NB4 (cell line): ENCODE data around the gene SEPTIN2.

Experiments used
- POLR2A ChIP-seq: IDR thresholded peaks from 2 replicates; pipeline ENCODE4 v1.6.1; 2011; ENCODE audit warnings: mild to moderate bottlenecking; ENCODE audit not compliant: insufficient read length; ENCODE audit errors: extremely low read depth
- TF ChIP-seq, protein P1 (sequence below): IDR thresholded peaks from one replicate; pipeline ENCODE4 v1.5.1; 2012; ENCODE audit warnings: low read depth, low read length
- TF ChIP-seq, protein P2 (sequence below): IDR thresholded peaks from 2 replicates; pipeline ENCODE4 v1.6.1; 2011; ENCODE audit warnings: low read depth, low read length

DNA sequence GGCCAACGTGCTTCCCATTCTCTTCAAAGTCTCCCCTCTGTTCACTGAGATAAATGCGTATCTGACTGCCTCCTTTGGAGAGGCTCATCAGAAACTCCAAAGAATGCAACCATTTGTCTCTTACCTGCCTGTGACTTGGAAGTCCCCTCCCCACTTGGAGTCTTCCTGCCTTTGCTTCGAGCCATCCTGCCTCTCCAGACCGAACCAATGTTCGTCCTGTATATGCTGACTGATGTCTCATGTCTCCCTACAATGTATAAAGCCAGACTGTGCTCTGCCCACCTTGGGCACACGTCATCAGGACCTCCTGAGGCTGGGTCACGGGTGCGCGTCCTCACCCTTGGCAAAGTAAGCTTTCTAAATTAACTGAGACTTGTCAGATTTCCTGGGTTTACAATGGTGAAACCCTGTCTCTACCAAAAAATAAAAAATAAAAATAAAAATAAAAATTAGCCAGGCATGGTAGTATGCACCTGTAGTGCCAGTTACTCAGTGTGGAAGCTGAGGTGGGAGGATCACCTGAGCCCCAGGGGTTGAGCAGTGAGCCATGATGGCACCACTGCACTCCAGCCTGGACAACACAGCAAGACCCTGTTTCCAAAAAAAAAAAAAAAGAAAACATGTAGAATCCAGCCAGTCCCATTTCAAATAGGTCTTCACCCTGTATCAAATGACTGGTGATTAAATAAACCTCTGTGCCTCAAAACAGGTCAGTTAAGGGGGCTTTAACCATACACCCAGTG is 29.2 kb upstream of the SEPTIN2 start:
- TF ChIP-seq, protein P1, sequence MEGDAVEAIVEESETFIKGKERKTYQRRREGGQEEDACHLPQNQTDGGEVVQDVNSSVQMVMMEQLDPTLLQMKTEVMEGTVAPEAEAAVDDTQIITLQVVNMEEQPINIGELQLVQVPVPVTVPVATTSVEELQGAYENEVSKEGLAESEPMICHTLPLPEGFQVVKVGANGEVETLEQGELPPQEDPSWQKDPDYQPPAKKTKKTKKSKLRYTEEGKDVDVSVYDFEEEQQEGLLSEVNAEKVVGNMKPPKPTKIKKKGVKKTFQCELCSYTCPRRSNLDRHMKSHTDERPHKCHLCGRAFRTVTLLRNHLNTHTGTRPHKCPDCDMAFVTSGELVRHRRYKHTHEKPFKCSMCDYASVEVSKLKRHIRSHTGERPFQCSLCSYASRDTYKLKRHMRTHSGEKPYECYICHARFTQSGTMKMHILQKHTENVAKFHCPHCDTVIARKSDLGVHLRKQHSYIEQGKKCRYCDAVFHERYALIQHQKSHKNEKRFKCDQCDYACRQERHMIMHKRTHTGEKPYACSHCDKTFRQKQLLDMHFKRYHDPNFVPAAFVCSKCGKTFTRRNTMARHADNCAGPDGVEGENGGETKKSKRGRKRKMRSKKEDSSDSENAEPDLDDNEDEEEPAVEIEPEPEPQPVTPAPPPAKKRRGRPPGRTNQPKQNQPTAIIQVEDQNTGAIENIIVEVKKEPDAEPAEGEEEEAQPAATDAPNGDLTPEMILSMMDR, result no peak
- TF ChIP-seq, protein P2, sequence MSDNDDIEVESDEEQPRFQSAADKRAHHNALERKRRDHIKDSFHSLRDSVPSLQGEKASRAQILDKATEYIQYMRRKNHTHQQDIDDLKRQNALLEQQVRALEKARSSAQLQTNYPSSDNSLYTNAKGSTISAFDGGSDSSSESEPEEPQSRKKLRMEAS, result no peak
- no peak for TF ChIP-seq POLR2A
